Measurements from ENCODE around the gene DENND1A.
A peak's percentile ranks its signal among the peaks of the same experiment; 100 is the strongest.

DENND1A gene

DNA sequence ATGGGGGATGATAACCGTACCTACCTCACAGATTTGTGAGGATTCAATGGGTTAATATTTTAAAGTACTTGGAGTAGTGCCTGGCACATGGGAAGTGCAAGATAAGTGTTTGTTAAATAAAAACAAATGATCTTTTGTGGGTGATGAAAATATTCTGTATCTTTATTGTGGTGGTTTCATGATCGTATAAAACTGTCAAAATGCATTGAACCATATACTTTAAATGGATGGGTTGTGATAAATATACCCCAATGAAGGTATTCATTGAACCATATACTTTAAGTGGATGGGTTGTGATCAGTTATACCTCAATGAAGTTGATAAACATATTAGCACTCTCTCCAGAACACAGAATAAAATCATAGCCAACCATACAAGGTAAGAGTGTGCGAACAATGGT is 339.4 kb downstream of the DENND1A start:
- Histone ChIP-seq H4K20me1 (peaks cover 0 to 12% (median 0%) of the 10 kb centered on the region in 11 experiments; a peak in 5 of 22 replicates), H3K4me2 (peak overlapping the region in 1 of 11 experiments; percentile 19; a peak in 1 of 22 replicates), H3K27me3 (no peaks in the 10 kb centered on the region), H3K4me1 (peaks cover 0 to 10% (median 0%) of the 10 kb centered on the region in 10 experiments; a peak in 9 of 20 replicates), H3K4me3 (no peak overlapping the region), H3K27ac (no peak overlapping the region), H3K36me3 (peaks cover 23 to 100% (median 59%) of the 10 kb centered on the region in 11 experiments), H3K9ac (no peak overlapping the region), H3K9me3 (replicated peaks in 1 of 11) (peaks cover 36 to 48% (median 41%) of the 10 kb centered on the region in 11 experiments)
- no peak for TF ChIP-seq Cebpa-rat (IDR thresholded peaks at IDR 0.05)

GRCh38 chr9:123589361-123590239 is 340.3 kb downstream of the DENND1A start:
- Histone ChIP-seq H3K4me2 (no peak overlapping the region), H4K20me1 (peaks cover 0 to 12% (median 0%) of the 10 kb centered on the region in 11 experiments; a peak in 3 of 22 replicates), H3K27ac (no peak overlapping the region), H3K4me1 (peaks cover 0 to 10% (median 0%) of the 10 kb centered on the region in 10 experiments; a peak in 9 of 20 replicates), H3K4me3 (no peak overlapping the region), H3K9ac (no peak overlapping the region), H3K36me3 (peaks cover 23 to 100% (median 66%) of the 10 kb centered on the region in 11 experiments), H3K9me3 (replicated peaks in 1 of 11) (peaks cover 36 to 49% (median 41%) of the 10 kb centered on the region in 11 experiments), H3K27me3 (no peaks in the 10 kb centered on the region)
- no peak for TF ChIP-seq Cebpa-rat (IDR thresholded peaks at IDR 0.05)

DNA sequence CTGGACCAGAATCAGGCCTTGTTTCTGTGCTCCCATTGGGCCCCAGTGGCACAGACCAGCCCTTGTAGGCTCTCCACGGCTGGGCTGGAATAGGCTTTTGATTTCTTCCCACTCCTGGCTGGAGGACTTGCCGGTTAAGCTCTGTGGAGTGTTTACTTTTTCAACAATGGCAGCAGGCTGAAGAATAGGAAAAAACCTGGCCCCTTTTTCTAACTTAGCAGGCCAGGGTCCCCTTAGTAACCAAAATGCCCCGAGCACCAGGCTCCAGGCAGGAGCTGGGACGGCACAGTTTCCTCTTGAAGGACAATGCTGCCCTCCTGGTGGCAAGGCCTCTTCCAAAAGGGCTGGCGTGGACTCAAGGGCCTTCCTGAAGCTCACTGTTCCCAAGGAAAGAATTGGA is 343.7 kb downstream of the DENND1A start:
- Histone ChIP-seq H3K27ac (no peak overlapping the region), H3K4me3 (no peak overlapping the region), H3K27me3 (no peaks in the 10 kb centered on the region), H3K4me2 (no peak overlapping the region), H3K9me3 (replicated peaks in 1 of 11) (peaks cover 36 to 49% (median 41%) of the 10 kb centered on the region in 11 experiments), H3K36me3 (peaks cover 43 to 100% (median 84%) of the 10 kb centered on the region in 11 experiments), H3K9ac (no peak overlapping the region), H3K4me1 (peaks cover 0 to 9% (median 0%) of the 10 kb centered on the region in 10 experiments; a peak in 9 of 20 replicates), H4K20me1 (peaks cover 0 to 19% (median 0%) of the 10 kb centered on the region in 11 experiments; a peak in 4 of 22 replicates)
- no peak for TF ChIP-seq Cebpa-rat (IDR thresholded peaks at IDR 0.05)

DNA sequence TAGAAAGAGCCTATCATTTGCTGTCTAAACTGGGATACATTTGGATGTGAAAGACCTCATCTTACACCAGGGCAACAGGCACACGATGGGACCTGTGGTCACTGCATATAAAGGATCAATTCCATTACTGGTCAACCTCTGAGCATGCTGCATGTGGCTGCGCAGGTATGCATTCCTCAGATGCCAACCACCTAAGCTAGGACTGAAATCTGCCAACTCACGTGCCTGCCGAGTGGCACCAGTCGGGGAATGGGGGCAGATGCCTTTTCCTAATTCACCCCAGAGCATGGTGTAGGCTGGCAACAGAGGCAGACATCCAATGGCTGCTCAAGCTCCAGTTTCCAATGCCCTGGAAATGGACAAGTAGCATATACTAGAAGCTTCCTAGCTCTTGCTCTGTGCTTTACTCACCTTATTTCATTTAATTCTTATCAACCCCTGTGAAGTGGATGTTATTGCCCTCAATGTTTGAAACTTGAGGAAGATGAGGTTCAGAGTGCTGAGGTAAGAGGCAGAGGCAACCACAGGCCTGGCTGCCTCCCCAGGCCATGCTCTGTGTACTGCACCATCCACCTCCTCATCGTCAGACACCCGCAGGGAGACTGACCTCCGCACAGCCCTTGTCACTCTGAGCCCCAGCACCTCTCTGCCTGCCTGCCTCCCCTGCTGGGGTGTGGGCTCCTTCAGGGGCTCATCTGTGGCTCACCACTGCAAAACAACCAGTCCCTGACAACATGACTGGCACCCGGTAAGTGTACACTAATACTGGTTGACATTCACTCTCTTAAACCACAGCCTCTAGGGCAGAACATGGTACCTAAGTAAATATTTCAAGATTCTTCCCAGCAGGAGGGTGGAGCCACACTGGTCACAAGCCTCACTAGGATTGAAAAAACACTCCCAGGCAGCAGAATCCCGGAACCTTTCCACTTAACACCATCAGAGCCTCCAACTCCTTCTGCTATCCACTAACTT is 345.4 kb downstream of the DENND1A start:
- H3K27ac ChIP-seq, result no peak overlapping the region
- TF ChIP-seq Cebpa-rat (IDR thresholded peaks at IDR 0.05), result no peak
- H3K27me3 ChIP-seq, result no peaks in the 10 kb centered on the region
- H3K36me3 ChIP-seq, result peaks cover 60 to 100% (median 94%) of the 10 kb centered on the region in 11 experiments
- H3K9me3 ChIP-seq (replicated peaks in 1 of 11), result peaks cover 30 to 48% (median 39%) of the 10 kb centered on the region in 11 experiments
- no peak overlapping the region for H3K4me2 ChIP-seq
- H3K9ac ChIP-seq, result no peak overlapping the region
- H3K4me3 ChIP-seq, result no peak overlapping the region
- no peaks in the 10 kb centered on the region for H3K4me1 ChIP-seq
- peaks cover 0 to 25% (median 0%) of the 10 kb centered on the region in 11 experiments; a peak in 4 of 22 replicates for H4K20me1 ChIP-seq

DNA sequence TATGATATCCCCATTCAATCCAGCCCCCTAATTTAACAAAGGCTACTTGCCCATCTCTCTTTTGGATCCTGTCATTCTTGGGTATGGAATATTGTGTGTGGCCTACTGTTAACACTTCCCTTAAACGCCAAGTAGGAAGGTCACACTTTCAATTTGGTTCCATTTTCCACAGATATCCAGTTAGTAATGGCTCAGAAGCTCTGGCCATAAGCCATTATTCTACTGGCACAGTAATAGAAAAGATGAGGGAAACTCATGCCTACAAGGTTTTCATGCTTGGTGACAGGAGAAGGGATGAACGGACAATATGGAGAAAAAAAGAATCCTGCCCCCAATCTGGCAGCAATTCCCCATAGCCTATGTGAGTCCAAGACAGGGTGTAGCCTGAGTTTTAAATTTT is 346.3 kb downstream of the DENND1A start:
- no peak for TF ChIP-seq Cebpa-rat (IDR thresholded peaks at IDR 0.05)
- Histone ChIP-seq H3K9ac (no peak overlapping the region), H3K4me3 (no peak overlapping the region), H3K36me3 (peaks cover 67 to 100% (median 94%) of the 10 kb centered on the region in 11 experiments), H3K4me2 (no peak overlapping the region), H3K27ac (no peak overlapping the region), H3K9me3 (replicated peaks in 1 of 11) (peaks cover 30 to 48% (median 38%) of the 10 kb centered on the region in 11 experiments), H3K27me3 (no peaks in the 10 kb centered on the region), H4K20me1 (peaks cover 0 to 28% (median 0%) of the 10 kb centered on the region in 11 experiments; a peak in 4 of 22 replicates), H3K4me1 (no peaks in the 10 kb centered on the region)

DNA sequence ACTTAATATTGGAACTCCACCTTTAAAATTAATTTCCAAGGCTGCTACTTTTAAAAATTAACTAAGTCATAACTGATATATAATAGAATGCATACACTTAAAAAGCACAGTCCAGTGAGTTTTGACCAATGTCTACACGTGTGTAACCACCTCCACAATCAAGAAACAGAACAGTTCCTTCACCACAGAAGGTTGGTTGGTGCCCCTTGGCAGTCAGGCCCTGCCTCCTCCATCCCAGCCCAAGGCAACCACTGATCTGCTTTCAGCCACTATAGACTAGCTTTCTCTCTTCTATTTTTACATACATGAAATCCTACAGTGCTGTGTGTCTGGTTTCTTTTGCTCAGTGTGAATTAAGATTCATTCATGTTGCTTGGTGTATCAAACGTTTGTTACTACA is 358.7 kb downstream of the DENND1A start:
- Histone ChIP-seq H3K4me3 (no peak overlapping the region), H3K4me2 (no peak overlapping the region), H3K9ac (no peak overlapping the region), H3K9me3 (replicated peaks in 1 of 11) (peaks cover under 1 to 22% (median 16%) of the 10 kb centered on the region in 11 experiments; a peak in 20 of 22 replicates), H3K27ac (no peak overlapping the region), H3K36me3 (peaks cover 9 to 83% (median 39%) of the 10 kb centered on the region in 11 experiments; a peak in 21 of 22 replicates), H4K20me1 (peaks cover 0 to 43% (median 0%) of the 10 kb centered on the region in 11 experiments; a peak in 5 of 22 replicates), H3K27me3 (no peaks in the 10 kb centered on the region), H3K4me1 (peaks cover 0 to 3% (median 0%) of the 10 kb centered on the region in 10 experiments; a peak in 3 of 20 replicates)
- TF ChIP-seq Cebpa-rat (IDR thresholded peaks at IDR 0.05), result no peak

DNA sequence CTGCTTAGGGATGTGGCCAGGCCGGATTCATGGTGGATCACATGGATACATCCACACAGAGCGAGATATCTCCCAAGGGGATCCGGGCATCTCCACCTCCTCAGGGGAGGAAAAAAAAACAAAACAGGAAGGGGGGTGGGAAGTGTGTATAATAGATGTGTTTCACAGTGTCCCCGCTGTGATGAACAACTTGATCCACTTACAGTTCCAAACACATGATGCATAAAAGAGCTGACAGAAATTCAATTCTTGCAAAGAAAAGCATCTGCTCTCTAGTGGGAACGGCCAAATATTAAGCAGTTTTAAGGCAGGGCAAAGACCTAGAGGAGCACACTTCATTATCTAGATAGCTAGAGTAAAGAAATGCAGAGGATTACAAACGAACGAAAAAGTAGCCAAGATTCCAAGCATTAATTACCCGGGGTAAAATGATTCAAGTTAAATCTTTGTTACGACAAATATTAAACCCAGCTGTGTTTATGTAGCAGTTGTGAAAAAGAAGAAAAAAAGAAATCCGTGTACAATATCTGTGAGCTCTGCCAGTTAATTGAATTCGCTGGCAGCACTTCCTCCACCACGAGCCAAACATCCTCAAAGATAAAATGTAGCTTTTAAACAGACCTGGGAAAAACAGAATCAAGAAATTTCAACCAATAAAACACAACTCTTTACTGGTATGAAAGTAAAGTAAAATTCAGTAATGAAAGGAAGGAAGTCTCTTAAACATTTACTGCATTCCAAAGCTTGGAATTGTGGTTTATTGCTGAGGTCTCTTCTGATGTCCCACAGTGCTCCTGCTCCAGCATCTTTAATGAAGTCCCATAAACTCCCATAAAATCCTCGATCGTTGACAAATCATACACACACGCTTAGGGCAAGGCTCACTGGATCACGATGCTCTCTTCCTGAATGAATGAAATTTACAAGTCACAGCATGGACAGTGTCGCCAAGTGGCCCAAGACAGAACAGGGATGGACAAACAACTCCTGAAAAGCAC is 360.9 kb downstream of the DENND1A start:
- H3K9ac ChIP-seq, result no peak overlapping the region

More for the DNA sequence above, 360.9 kb downstream of the DENND1A start:
- Histone ChIP-seq H4K20me1 (peaks cover 0 to 60% (median 0%) of the 10 kb centered on the region in 11 experiments; a peak in 5 of 22 replicates), H3K27ac (no peak overlapping the region), H3K9me3 (replicated peaks in 1 of 11) (peaks cover 0 to 5% (median 0%) of the 10 kb centered on the region in 11 experiments; a peak in 2 of 22 replicates), H3K36me3 (peaks cover 0 to 83% (median 35%) of the 10 kb centered on the region in 11 experiments; a peak in 17 of 22 replicates), H3K27me3 (no peaks in the 10 kb centered on the region), H3K4me3 (no peak overlapping the region), H3K4me1 (peaks cover 0 to 4% (median 0%) of the 10 kb centered on the region in 10 experiments; a peak in 2 of 20 replicates), H3K4me2 (peak overlapping the region in 1 of 11 experiments; percentile 14; a peak in 1 of 22 replicates)
- no peak for TF ChIP-seq Cebpa-rat (IDR thresholded peaks at IDR 0.05)
